H1 (cell line): ENCODE results near the gene SEMA4D. TPM values are rescaled to one million over a fixed set of nuclear protein-coding genes. Genes with fewer than 3 reads are reported as not detected.

Experiments used
- CEBPB ChIP-seq: IDR thresholded peaks from 2 replicates; pipeline ENCODE4 v1.6.1; 2012; ENCODE audit warnings: low read depth, low read length
- CHD2 ChIP-seq: IDR thresholded peaks from 2 replicates; pipeline ENCODE4 v1.6.1; 2012; ENCODE audit warnings: low read length, improper control_type of control experiment
- CREB1 ChIP-seq: IDR thresholded peaks from 2 replicates; pipeline ENCODE4 v1.6.1; 2012; ENCODE audit warnings: inconsistent platforms
- CTBP2 ChIP-seq: IDR thresholded peaks from 2 replicates; pipeline ENCODE4 v1.7.0; 2011; ENCODE audit warnings: borderline replicate concordance, mild to moderate bottlenecking, moderate library complexity, mixed read lengths, low read length; ENCODE audit not compliant: insufficient read depth, insufficient read length
- HDAC2 ChIP-seq, 2 experiments: fragments of 300-600 bp in 1 of 2; sonication (generic) in 1 of 2; IDR thresholded peaks; 2 replicates each; pipeline ENCODE4 v1.6.1; 2011 to 2012; ENCODE audit warnings: low read depth in 2 of 2, low read length in 2 of 2, mild to moderate bottlenecking in 2 of 2, moderate library complexity in 2 of 2, borderline replicate concordance in 1 of 2, inconsistent platforms in 1 of 2
- JUND ChIP-seq: IDR thresholded peaks from 2 replicates; pipeline ENCODE4 v1.6.1; 2011; ENCODE audit warnings: mild to moderate bottlenecking, improper control_type of control experiment, low read length
- POU5F1 ChIP-seq: IDR thresholded peaks from 2 replicates; pipeline ENCODE4 v1.6.1; 2011; ENCODE audit warnings: low read depth, mild to moderate bottlenecking, low read length, moderate library complexity
- RXRA ChIP-seq: IDR thresholded peaks from 2 replicates; pipeline ENCODE4 v1.6.1; 2011; ENCODE audit warnings: low read depth, mild to moderate bottlenecking, low read length, moderate library complexity; ENCODE audit not compliant: insufficient read depth
- TCF12 ChIP-seq: IDR thresholded peaks from 2 replicates; pipeline ENCODE4 v1.6.1; 2011; ENCODE audit warnings: low read depth, mild to moderate bottlenecking, low read length
- ZNF274 ChIP-seq: IDR thresholded peaks from 2 replicates; pipeline ENCODE4 v1.7.0; 2012; ENCODE audit warnings: low read length, borderline replicate concordance; ENCODE audit errors: extremely low read depth
- polyA plus RNA-seq, 7 experiments: library from polyadenylated mRNA; depleted of rRNA in 3 of 7; stranded (reverse) in 5 of 7; unstranded in 2 of 7; fragments of >200 nt in 5 of 7; fragments of 200-250 nt in 2 of 7; gene quantifications; 1 replicate in 5 of 7; 2 replicates in 1 of 7; 4 replicates in 1 of 7; pipeline versions ENCODE4 v1.2.1 to v1.2.3, GENCODE V29; 2011 to 2013; ENCODE audit warnings: missing spikeins in 2 of 7, mixed read lengths in 2 of 7
- total RNA-seq: library from RNA; stranded (reverse); fragmentation: NEBNext Ultra II Directional; extraction: Animal tissue kit (Norgen Biotek cat#: 25700); gene quantifications from 2 replicates; pipeline ENCODE4 v1.2.1, GENCODE V29; 2021
- TF ChIP-seq, protein P1 (sequence below): fragments of 300-600 bp; sonication (generic); IDR thresholded peaks from 2 replicates; pipeline ENCODE4 v1.7.1; 2012; ENCODE audit warnings: low read length, moderate library complexity, mild to moderate bottlenecking, inconsistent platforms; ENCODE audit not compliant: insufficient replicate concordance

SEMA4D gene
- total and polyA plus RNA-seq, 2 of the 8 experiments (the other 6 are each of a cell fraction or from before 2014, with no cell fraction given), result 21.0 to 70.4 TPM

DNA sequence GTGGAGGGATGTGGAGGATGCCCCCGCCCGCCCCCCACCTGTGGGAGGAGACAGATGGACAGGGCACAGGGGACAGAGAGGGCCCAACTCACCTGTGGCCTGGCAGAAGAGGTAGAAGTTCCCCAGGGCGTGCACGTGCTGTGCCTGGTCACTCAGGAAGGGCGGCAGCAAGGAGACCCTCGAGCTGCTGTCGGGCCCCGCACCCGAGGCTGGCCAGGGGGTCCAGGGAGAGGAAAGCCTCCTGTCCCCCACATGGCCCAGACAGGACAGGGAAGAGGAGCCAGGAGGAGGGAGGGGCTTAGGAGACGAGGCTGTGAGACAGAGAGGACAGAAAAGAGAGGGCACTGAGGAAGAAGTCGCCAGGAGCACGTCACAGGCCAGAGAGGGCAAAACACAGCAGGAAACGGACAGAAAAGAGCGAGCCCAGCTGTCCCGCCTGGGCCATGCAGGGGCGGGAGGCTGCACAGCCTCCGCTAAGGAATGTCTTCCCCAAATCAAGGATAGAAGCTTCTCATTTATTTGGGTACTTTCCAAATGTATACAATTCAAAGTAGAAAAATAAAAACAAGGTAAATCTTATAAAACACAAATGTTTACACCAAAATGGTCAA is 121.1 kb downstream of the SEMA4D start (continued):
- TF ChIP-seq, protein P1, sequence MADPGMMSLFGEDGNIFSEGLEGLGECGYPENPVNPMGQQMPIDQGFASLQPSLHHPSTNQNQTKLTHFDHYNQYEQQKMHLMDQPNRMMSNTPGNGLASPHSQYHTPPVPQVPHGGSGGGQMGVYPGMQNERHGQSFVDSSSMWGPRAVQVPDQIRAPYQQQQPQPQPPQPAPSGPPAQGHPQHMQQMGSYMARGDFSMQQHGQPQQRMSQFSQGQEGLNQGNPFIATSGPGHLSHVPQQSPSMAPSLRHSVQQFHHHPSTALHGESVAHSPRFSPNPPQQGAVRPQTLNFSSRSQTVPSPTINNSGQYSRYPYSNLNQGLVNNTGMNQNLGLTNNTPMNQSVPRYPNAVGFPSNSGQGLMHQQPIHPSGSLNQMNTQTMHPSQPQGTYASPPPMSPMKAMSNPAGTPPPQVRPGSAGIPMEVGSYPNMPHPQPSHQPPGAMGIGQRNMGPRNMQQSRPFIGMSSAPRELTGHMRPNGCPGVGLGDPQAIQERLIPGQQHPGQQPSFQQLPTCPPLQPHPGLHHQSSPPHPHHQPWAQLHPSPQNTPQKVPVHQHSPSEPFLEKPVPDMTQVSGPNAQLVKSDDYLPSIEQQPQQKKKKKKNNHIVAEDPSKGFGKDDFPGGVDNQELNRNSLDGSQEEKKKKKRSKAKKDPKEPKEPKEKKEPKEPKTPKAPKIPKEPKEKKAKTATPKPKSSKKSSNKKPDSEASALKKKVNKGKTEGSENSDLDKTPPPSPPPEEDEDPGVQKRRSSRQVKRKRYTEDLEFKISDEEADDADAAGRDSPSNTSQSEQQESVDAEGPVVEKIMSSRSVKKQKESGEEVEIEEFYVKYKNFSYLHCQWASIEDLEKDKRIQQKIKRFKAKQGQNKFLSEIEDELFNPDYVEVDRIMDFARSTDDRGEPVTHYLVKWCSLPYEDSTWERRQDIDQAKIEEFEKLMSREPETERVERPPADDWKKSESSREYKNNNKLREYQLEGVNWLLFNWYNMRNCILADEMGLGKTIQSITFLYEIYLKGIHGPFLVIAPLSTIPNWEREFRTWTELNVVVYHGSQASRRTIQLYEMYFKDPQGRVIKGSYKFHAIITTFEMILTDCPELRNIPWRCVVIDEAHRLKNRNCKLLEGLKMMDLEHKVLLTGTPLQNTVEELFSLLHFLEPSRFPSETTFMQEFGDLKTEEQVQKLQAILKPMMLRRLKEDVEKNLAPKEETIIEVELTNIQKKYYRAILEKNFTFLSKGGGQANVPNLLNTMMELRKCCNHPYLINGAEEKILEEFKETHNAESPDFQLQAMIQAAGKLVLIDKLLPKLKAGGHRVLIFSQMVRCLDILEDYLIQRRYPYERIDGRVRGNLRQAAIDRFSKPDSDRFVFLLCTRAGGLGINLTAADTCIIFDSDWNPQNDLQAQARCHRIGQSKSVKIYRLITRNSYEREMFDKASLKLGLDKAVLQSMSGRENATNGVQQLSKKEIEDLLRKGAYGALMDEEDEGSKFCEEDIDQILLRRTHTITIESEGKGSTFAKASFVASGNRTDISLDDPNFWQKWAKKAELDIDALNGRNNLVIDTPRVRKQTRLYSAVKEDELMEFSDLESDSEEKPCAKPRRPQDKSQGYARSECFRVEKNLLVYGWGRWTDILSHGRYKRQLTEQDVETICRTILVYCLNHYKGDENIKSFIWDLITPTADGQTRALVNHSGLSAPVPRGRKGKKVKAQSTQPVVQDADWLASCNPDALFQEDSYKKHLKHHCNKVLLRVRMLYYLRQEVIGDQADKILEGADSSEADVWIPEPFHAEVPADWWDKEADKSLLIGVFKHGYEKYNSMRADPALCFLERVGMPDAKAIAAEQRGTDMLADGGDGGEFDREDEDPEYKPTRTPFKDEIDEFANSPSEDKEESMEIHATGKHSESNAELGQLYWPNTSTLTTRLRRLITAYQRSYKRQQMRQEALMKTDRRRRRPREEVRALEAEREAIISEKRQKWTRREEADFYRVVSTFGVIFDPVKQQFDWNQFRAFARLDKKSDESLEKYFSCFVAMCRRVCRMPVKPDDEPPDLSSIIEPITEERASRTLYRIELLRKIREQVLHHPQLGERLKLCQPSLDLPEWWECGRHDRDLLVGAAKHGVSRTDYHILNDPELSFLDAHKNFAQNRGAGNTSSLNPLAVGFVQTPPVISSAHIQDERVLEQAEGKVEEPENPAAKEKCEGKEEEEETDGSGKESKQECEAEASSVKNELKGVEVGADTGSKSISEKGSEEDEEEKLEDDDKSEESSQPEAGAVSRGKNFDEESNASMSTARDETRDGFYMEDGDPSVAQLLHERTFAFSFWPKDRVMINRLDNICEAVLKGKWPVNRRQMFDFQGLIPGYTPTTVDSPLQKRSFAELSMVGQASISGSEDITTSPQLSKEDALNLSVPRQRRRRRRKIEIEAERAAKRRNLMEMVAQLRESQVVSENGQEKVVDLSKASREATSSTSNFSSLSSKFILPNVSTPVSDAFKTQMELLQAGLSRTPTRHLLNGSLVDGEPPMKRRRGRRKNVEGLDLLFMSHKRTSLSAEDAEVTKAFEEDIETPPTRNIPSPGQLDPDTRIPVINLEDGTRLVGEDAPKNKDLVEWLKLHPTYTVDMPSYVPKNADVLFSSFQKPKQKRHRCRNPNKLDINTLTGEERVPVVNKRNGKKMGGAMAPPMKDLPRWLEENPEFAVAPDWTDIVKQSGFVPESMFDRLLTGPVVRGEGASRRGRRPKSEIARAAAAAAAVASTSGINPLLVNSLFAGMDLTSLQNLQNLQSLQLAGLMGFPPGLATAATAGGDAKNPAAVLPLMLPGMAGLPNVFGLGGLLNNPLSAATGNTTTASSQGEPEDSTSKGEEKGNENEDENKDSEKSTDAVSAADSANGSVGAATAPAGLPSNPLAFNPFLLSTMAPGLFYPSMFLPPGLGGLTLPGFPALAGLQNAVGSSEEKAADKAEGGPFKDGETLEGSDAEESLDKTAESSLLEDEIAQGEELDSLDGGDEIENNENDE, result no peak
- TF ChIP-seq CTBP2, result no peak
- TF ChIP-seq RXRA, result no peak
- no peak for TF ChIP-seq ZNF274
- no peak for TF ChIP-seq CHD2
- TF ChIP-seq HDAC2 (IDR thresholded peaks at IDR 0.05; ENCODE audit: borderline replicate concordance in 1 of 2, low read depth in 2 of 2, low read length in 2 of 2), result no peak
- TF ChIP-seq POU5F1, result no peak
- TF ChIP-seq JUND, result no peak
- TF ChIP-seq TCF12, result no peak
- no peak for TF ChIP-seq CREB1
- no peak for TF ChIP-seq CEBPB
